ENCODE data around the gene CCDC85B.

The CCDC85B gene

DNA sequence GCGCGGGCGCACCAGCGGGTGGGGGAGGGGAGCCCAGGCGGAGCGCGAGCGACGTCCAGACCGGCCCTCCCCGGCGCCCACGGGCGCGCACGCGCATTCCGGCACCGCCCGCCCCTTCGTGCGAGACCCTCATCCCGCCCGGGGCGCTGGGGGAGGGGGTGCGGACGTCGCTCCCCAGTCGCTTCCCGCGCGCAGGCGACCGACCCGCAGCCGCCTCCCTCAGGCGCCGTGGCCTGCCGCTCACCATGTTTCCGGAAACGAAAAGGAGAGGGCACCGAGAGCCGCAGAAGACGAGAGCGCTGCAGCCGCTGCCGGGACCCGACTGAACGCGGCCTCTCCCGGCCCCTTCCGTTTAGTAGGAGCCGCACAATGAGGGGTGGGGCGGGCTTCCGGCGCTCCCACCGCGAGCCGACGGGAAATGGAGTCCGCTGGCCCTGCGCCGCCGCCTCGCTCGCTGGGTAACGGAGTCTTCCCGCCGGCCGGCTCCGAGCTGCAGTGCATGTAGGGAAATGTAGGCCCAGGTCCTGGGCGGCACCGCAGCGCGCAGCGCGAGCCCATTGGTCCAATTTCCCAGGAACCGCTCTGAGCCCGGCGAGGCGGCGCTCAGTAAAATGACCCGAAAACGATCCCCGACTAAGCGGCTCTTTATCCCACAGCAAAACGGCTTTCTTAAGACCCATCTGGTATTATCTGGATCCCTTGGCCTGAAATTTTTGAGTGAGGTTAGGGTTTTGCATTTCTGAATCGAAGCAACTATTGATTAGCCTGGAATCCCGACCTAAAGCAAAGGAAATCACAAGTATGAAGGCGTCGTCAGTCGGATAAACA lies 32.4 kb upstream of the CCDC85B start, which contains the start of gene CFL1:
TSS of gene CFL1 (minus strand) at position 328 of the 828 bp plus-strand sequence. CDS start at position 247, 81 bp downstream.
- DNase-seq = peak; percentile 98 to 99

DNA sequence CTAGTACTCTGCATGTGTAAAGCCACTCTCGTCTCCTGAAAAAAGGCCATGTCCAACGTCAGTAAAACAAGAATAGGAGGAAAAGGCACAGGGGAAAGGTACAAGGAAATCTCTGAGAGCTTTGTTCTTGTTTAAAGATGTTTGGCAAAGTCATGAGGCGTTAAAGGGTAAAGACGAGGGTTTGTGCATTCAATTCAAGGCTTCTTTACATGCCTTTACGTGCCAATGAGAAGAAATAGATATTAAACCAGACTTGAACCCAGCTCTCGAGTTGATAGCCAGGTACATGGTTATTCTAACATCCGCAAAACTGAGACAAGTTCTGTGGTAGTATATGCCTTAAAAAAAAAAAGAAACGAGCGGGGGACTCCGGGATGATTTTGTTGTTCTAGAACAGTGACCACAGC lies 31.8 kb upstream of the CCDC85B start:
- DNase-seq = peak in 1 of 2 donors; percentile 14

DNA sequence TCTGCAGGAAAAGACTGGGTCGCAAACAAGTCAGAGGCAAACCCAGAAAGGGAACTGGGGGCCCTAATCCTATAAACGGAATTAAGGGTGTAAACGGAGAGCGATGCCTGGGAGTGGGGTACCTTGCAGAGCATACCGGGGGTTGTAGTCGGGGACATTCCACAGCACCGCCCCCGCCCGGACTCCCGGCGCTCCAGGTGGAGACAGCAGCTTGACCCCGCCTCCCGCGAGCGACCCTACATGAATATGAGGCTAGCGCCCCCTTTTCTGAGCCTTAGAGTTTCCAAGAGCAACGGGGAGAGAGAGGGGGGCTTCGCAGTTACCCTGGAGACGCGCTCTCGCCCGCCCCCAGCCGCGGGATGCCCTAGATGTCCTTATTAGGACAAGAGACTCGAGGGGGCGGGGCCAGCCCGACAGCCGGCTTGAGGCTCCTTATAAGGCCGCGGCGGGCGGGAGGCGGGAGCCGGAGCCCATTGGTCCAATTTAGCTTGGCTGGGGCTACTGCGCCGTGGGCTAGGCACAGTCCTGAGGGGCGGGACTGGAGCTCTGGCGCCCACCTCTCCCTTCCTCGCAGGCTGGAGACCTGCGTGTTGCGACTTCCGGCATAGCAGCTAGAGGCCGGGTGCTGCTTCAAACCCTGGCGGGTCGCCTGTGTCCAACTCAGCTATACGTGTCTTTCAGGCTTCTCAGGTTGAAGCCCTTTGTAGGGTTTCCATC lies 31.2 kb upstream of the CCDC85B start:
- peak; percentile 98 to 99 for DNase-seq

DNA sequence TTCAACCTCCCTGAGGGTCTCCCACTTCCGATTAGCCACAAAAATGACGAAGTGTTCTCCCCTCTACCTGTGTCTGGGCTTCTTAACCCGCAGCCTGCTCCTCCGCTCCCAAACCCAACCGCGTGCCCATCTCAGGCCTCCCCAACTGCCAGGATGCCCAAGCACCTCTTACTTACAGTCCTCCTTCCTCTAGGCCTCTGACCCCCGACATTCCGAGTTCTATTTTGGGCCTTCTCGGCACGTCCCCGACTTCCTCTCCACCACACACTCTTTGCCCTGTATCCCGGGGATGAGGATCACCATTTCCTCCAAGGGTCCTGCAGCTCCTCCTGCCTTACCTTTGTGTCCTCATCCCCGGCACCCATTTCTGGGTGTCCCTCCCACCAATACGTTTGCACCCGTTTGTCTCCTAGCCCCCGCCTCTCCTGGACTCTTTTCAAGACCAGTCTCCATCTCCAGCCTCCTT lies 30.6 kb upstream of the CCDC85B start:
- DNase-seq = peak in 1 of 2 donors; percentile 13

DNA sequence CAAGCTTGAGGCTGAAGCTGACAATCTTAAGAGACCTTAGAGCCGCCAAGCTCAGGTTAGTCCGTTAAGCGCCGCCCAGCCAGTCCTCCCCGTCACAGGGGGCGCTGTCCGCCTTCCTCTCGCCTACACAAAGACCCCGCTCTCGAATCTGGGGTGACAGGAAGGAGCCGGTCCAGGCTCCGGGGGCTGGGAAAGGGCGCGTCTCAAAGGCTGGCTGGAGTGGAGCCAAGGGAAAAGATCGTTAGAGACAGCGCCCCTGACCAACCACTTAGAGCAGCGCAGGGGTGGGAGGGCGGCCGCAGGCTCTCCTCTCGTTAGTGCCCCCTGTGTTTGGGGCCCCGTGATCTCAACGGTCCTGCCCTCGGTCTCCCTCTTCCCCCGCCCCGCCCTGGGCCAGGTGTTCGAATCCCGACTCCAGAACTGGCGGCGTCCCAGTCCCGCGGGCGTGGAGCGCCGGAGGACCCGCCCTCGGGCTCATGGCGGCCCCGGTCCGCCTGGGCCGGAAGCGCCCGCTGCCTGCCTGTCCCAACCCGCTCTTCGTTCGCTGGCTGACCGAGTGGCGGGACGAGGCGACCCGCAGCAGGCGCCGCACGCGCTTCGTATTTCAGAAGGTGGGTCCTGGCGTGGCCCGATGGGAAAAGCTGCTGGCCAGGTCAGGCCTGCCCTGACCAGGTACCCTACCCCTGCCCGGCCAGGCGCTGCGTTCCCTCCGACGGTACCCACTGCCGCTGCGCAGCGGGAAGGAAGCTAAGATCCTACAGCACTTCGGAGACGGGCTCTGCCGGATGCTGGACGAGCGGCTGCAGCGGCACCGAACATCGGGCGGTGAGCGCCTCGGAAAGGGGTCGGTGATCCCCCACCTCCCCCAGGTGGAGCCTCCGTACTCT lies 30.0 kb upstream of the CCDC85B start, which contains the start of gene MUS81:
TSS of gene MUS81 (plus strand) at position 156 of the 887 bp plus-strand sequence. CDS start at position 477, 321 bp downstream.
- DNase-seq = peak; percentile 92 to 95

DNA sequence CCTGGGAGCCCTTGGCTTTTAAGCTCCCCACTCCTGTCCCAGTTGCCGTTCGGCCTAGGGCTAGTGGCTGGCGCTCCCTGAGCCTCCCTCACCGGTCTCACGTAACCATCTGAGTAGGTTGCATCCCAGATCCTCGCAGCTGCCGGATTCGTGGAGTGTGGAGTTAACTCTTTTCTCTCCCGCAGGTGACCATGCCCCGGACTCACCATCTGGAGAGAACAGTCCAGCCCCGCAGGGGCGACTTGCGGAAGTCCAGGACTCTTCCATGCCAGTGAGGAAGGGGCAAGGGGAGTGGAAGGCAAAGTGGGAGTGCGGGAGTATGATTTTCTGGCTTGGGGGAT lies 29.3 kb upstream of the CCDC85B start:
- DNase-seq = no peak

DNA sequence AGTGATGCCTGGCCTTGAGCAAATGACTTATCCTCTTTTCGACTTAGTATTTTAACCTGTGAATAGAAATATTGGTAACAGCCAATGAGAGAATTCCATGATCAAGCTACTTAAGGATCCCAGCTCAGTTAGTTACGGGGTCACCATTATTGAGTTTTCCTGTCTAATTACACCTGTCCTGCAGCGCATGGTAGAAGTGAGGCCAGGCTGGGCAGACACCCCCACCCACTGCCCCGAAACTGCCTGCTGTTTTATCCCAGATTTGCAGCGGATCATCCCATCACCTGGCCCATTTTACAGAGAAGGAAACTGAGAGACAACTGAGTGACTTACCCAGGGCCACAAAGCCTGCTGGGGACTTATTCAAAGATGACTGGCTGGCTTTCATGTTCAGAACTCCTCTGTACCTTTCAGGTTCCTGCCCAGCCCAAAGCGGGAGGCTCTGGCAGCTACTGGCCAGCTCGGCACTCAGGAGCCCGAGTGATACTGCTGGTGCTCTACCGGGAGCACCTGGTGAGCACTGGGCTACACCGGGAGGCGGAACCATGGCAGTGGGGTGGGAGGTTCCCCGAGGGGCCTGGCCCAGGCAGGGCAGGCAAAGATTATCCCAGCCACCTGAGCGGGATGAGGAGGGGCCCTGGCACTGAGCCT lies 28.8 kb upstream of the CCDC85B start:
- DNase-seq = no peak

DNA sequence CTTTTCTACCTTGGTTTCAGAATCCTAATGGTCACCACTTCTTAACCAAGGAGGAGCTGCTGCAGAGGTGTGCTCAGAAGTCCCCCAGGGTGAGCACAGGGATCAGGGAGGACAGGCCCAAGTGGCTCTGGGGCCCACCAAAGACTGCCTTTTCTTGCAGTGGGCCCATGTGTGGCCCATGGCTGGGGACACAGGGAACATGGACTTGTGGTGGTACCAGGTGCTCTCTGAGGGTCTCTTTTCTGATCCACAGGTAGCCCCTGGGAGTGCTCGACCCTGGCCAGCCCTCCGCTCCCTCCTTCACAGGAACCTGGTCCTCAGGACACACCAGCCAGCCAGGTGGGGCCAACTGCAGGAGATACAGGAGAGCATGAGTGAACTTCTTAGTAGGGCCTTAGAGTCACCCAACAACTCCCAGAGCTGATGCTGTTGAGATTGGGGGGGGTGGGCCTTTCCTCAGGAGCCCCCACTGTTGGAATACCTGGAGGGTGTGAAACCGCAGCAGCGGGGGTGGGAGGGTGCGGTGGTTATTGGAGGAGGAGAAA lies 28.2 kb upstream of the CCDC85B start:
- no peak for DNase-seq

DNA sequence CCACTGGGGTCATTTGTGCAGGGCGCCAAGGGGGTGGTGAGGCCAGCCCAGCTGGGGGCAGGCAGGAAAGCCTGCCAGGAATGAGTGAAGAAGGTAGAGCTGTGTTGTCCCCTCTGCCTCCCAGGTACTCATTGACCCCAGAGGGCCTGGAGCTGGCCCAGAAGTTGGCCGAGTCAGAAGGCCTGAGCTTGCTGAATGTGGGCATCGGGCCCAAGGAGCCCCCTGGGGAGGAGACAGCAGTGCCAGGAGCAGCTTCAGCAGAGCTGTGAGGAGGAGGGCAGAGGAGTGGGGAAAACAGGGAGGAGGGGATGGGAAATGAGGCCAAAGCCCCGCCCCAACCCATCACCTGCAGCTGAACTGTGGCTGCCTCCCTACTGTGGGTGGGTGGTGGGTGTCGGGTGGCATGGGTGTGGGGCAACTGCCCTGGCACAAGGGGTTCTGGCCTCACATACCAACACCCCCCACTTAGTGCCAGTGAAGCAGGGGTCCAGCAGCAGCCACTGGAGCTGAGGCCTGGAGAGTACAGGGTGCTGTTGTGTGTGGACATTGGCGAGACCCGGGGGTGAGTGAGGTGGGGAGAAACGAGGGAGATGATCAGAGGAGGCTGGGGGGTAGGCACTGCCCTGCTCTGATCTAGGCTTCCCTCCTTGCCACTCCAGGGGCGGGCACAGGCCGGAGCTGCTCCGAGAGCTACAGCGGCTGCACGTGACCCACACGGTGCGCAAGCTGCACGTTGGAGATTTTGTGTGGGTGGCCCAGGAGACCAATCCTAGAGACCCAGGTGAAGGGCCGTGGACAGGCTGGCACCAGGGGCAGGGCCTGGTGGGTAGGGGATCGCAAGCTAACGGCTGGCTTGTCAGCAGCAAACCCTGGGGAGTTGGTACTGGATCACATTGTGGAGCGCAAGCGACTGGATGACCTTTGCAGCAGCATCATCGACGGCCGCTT lies 27.3 kb upstream of the CCDC85B start:
- no peak for DNase-seq

DNA sequence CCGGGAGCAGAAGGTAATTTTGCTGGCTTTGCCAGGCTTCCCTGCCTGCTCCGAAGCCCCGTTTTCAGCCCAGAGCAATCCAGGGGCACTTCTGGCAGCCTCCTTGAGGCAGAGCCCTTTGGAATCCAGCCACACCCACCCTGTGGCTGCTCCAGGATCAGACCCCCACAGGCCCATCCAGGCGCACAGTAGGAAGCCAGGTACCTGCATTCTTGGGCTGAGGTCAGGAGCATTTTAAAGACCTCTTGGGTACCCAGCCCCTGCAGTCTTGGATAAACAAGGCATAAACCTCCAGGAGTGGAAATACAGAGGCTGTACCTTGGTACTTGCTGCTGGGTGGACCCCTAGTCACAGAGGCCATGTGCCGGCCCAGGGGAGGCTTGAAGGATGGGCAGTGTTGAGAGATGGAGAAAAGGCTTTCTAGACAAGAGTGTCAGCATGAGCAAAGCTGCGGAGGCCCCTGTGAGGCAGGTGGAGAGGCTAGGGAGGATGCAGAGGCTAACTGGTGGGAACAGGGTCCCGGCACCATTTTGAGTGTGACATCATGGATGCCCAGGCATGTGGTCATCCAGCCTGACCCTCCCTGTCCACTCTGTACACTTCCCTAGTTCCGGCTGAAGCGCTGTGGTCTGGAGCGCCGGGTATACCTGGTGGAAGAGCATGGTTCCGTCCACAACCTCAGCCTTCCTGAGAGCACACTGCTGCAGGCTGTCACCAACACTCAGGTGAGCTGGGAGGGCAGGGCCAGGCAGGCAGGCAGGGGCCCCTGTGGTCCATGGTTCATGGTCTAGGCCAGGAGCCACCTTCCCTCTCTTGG lies 26.4 kb upstream of the CCDC85B start:
- DNase-seq = no peak

DNA sequence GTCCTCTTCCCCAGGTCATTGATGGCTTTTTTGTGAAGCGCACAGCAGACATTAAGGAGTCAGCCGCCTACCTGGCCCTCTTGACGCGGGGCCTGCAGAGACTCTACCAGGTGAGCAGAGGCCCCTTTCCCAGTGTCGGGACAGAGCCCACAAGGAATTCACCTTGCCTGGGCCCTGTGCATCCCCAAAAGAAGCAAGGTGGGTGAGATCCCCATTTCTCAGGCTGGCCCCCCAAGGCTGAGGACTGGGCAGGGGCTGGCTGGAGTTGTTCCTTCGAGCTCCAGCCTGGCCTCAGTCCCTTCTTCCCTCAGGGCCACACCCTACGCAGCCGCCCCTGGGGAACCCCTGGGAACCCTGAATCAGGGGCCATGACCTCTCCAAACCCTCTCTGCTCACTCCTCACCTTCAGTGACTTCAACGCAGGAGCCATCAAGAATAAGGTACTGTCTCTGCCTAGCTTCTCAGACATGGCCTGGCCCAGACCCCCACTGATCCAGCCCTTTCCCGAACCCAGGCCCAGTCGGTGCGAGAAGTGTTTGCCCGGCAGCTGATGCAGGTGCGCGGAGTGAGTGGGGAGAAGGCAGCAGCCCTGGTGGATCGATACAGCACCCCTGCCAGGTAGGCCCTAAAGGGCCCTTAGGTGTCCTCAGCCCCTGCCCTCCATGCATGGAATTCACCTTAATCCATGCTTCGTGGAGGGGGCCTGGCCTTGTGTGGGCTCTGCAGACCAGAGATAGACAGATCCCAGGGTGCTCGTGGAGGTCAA lies 25.6 kb upstream of the CCDC85B start:
- no peak for DNase-seq

DNA sequence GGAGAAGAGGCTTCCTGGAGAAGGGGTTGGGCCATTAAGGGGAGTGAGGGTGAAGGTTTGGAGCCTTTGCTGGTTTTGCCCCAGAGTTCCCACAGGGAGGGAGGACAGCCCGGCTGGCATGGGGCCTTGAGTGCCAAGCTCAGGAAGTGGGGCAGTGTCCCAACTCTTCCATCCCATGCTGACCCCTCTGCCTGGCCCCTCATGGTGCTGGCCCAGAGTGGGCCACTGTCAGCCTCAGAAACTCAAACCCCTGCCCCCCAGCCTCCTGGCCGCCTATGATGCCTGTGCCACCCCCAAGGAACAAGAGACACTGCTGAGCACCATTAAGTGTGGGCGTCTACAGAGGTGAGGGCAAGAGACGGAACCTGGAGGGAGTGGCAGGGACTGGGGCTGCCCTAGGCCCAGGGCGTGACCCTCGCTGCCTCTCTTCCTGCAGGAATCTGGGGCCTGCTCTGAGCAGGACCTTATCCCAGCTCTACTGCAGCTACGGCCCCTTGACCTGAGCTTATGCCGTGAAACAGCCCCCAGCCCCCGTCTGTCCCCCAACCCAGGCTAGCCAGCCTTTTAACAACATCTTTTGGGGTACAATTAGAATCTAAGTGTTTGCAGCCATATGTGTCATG lies 24.8 kb upstream of the CCDC85B start:
- DNase-seq = no peak

DNA sequence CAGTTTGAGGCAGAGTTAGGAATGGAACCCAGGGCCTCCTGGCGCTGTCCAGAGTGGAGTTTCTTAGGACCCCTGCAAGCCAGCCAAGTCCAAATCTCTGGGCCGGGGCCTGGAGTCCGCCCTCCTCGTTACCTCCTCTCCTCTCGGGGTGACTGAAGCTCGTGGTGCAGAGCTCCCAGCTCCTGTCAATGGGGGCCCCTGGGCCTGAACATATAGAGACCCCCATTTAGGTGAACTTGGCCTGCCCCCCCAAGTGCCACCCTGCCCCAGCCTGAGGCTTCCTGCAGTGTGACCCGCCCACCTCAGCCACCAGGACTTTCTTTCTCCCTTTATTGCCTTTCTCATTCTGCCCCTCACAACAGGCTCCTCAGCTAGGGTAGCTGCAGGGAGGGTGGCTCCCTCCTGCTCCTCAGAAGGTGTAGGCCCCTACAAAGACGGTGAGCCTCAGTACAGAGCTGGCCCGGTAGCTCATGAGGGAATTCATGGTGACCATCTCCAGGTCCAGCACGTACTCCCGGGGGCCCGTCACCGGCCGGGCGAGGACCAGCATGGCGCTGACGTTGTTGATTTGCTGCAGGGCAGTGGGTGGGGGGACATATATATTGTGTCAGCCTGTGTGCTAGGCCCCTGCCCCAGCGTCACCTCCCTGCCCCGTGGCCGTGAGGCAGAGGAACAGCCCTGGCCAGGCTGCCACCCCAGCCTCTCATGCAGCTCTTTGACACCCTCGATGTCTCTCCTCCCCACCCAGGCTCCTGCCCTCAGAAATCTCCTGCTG lies 23.8 kb upstream of the CCDC85B start:
- no peak for DNase-seq

DNA sequence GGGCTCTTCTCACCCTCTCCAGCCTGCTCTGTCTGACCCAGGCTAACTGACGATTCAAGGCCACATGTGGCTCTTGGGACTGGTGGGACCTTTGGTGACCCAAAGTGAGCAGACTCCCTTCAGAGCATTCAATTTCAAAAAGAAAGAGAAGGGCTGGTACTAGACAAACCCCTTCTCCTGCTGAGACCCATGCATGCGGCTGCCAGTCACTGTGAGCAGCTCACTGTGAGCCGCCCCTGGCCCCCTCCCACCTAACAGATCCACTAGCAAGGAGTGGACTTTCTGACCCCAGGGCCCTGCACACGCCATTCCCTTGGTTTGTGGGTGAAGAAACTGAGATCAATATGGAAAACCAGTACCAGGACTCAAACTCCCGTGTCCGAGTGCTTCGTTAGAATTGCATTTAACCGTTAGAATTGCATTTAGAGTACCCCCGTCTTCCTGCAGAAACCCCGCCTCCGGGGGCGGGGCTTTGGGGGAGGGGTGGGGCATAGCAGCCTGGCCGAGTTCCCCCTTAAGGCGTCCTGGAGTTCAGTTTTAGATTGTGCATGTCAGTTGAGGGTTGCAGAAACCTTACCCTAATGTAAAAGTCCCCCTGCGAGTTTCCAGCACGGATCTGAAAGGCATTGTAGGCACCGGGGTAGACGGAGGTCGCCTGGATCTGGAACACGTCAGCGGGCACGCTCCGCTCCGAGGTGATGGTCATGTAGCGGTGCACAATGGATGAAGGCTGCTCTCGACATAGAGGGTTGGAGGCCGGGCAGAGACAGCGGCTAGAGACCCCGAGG lies 23.0 kb upstream of the CCDC85B start:
- DNase-seq = no peak

DNA sequence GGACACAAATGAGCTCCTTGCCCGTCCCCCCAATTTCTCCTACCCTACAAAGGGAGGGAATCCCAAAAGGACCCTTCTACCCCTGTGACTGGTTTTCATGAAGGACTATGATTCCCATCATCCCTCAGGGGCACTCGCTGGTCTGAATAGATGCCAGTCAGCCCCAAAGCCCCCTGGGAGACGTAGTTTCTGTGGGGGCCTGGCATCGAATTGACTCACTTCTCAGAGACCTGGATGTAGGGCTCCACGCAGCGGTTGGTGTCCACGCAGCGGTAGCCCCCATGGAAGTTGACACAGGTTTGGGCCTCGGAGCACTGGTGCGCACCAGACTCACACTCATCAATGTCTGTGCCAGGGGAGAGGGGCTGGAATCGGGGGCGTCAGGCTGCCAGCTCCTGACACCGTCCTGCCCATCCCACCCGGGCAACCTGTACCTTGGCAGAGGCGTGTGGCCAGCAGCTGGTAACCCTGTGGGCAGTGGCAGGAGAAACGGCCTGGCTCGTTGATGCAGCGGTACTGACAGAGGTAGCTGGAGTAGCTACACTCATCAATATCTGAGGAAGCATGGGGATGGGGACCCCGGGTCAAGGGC lies 22.3 kb upstream of the CCDC85B start:
- no peak for DNase-seq

DNA sequence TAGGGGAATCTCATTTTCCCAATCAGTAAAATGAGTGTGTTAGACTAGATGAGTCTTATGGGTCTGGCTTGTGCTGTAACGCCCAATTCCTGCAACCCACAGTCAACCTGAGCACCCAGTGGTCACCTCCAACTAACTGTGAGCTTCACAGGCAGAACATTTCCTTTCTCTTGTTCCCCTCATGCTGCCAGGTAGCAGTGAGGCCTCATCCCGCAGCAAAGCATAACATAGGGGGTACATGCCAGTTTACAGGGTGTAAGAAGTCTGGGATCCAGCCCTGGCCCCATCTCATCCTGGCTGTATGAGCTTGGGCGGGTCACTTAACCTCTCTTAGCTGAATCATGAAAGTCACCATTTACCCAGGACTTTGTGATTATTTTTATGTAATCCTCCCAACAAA lies 21.6 kb upstream of the CCDC85B start:
- no peak for DNase-seq
